ENCODE data around the gene TEX2.

Gene TEX2

GRCh38 chr17:64269687-64270649, 6.9 kb upstream of the TEX2 start:
- DNase-seq (ENCODE audit: low read depth in 2 of 2) = no peak

- DNase-seq (ENCODE audit: low read depth in 2 of 2) = no peak
These were observed 1.8 kb upstream of the TEX2 start for GRCh38 chr17:64264891-64265290.

DNA sequence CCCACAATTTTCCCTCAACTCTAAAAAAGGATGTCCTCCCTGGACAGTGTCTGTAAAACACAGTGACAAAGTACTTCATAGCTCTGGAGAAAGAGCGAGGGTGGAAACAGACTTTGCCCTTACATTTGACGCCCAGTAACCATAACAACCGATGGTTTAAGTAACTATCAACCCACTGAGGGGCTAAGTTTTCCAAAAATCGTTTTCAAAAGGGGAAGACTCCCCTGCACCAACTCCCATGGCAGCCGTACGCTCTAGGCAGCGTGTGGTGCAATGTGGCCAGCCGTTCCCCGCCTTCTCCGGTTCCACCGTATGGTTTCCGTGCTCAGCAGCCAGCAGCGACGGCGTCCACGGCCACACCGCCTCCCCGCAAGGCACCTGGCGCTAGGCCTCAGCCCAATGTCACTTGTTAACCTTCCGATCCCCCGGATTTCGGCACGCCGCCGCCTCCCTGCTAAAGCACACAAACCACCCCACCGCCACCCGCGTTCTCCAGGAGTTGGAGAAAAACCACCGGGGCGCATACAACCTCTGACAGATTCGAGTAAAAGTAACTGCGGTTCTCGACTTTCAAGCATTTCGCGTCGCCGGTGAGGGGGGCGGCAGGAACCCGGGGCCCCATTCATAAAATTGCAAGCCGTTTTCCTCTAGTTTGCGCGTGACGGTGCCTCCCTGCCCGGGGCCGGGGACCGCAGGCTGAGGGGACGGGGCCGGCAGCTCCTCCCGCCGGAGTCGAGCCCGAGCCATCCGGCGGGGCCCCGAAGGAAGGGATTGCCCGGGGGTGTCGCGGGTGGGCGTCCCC, 661 bp downstream of the TEX2 start:
- DNase-seq (ENCODE audit: low read depth in 2 of 2) = peak; percentile 38 to 44

DNA sequence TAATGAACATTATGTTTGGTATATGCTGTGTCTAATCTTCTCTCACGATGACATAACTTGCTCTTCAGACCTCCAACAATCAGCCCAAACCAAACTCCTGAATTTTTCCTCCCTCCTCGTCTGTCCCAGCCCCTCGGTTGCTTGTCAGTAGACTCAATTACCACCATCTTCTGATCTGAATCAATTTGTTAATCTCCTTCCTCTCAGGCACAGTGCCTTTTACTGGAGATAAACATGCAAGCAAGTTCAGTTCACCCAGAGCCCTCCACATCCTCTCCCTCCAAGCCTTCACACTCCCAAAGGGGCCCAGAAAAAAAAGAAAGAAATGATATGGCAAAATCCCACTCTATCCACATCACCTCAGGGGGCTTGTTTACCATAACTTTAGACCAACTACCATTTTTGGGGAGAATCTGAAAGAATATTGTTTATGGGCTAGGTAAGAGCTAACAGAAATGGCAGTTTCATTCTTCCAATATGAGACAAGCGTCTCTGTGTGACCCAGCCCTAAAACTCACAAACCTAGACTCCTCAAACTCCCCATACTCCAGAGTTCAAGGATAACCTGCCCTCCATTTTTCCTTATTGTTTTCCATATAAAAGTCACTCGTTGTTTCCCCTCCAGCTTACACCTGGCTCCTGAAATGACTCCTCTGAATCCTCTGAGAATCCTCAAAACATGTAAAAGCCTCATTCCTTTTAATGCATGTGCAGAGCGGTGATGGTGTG, 1.5 kb downstream of the TEX2 start:
- DNase-seq (ENCODE audit: low read depth in 2 of 2) = no peak

- no peak for DNase-seq (ENCODE audit: low read depth in 2 of 2)
These were observed 2.2 kb downstream of the TEX2 start for GRCh38 chr17:64260886-64261285.

GRCh38 chr17:64259922-64260321, 3.1 kb downstream of the TEX2 start:
- no peak for DNase-seq (ENCODE audit: low read depth in 2 of 2)

- DNase-seq (ENCODE audit: low read depth in 2 of 2) = no peak
These were observed 3.6 kb downstream of the TEX2 start for GRCh38 chr17:64259426-64259825.

- DNase-seq (ENCODE audit: low read depth in 2 of 2) = no peak
These were observed 5.9 kb downstream of the TEX2 start for GRCh38 chr17:64256913-64257807.

- no peak for DNase-seq (ENCODE audit: low read depth in 2 of 2)
These were observed 7.3 kb downstream of the TEX2 start for GRCh38 chr17:64255764-64256163.

GRCh38 chr17:64254755-64255154, 8.3 kb downstream of the TEX2 start:
- DNase-seq (ENCODE audit: low read depth in 2 of 2) = no peak

DNA sequence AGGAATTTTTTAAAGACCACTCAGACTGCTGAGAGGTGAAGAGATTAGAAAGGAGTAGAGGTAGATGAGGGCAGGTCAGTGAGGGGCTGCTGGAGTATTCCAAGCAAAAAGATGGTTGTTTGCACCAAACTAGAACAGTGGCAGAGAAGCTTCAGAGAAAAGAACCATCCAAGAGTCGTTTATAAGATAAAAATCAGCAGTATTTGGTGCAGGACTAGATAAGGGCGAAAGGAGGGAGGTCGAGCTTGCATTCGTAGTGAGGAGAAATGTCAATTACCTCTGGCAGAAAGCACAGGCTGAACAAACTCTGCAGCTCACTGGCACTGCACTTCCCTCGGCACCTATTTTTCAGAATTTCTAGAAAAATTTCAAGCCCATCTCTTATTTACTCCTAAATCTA, 9.6 kb downstream of the TEX2 start:
- DNase-seq (ENCODE audit: low read depth in 2 of 2) = no peak

DNA sequence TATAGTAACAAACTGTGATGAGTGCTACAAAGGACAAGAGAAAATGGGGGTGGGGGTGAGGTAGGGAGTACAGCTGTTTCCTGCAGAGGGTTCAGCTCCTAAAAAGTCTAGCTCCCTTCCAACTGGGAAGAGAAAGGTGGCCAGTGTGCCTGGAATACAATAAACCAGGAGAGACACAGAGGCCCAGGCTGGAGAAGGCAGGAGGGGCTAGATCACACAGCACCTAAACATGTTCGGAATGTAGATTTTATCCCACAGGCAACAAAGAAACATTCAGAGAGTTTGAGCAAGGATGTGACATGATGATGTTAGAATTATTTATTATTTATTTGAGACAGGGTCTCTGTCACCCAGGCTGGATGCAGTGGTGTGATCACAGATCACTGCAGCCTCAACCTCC, 10.2 kb downstream of the TEX2 start:
- no peak for DNase-seq (ENCODE audit: low read depth in 2 of 2)

DNA sequence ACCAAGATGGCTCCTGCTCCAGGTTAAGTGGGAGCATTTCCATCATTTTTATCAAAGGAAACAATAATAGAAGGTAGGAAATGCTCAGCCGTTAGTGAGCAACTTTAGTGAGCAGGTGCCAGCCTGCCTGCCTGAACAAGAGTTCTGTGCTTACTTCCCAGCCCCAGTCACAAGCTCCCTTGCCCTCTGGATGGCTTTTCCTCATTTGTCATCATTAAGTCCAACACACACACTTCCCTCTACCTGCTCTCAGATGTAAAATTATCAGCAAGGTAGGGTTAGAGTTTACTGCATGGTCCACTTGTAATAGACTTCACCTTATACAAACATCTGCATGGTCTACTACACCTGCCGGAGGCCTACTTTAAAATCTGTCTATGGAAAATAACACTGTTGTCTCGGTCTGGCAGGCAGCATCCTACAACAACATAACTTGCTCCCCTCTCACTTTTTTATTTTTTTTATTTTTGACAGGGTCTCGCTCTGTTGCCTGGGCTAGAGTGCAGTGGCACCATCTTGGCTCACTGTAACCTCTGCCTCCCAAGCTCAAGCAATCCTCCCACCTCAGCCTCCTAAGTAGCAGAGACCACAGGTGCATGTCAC, 12.7 kb downstream of the TEX2 start:
- no peak for DNase-seq (ENCODE audit: low read depth in 2 of 2)

DNA sequence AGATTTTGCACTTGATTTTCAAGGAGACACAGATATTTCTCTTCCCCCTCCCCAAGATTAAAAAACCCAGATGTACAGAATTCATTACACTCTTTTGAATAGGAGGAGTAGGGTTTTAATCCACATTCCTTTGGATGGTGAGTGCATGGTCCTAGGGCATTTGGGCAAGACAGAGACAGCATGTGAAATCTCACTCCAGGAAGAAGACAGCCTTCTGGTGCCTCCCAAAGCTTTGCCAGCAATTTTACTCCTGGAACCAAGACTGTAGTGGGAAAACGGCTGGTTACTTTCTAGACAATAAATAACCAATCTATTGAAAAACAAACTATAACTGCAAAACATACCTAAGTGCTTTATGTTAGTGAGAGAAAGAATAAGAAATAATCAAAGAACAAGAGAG, 15.2 kb downstream of the TEX2 start:
- DNase-seq (ENCODE audit: low read depth in 2 of 2) = no peak

- no peak for DNase-seq (ENCODE audit: low read depth in 2 of 2)
These were observed 17.6 kb downstream of the TEX2 start for GRCh38 chr17:64245218-64246145.

GRCh38 chr17:64244165-64244564, 18.9 kb downstream of the TEX2 start:
- no peak for DNase-seq (ENCODE audit: low read depth in 2 of 2)

DNA sequence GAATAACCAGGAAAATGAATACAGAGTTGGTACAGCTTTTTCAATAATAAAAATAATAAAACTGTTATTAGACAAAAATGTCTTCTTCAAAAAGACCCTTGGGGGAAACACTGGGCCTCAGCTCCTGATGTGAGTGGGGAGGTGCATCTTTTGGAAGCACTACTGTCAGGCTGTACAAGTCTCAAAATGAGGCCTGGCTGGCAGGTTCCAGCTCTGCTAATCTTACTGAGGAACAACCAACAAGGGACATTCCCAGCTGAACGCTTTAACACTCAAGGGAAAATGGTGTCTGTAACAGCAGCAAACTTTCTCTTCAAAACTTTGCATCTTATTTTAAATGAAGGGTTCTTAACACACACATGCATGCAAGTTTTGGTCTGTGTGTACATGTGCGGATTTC, 19.7 kb downstream of the TEX2 start:
- DNase-seq (ENCODE audit: low read depth in 2 of 2) = no peak

GRCh38 chr17:64242633-64243032, 20.4 kb downstream of the TEX2 start:
- no peak for DNase-seq (ENCODE audit: low read depth in 2 of 2)

DNA sequence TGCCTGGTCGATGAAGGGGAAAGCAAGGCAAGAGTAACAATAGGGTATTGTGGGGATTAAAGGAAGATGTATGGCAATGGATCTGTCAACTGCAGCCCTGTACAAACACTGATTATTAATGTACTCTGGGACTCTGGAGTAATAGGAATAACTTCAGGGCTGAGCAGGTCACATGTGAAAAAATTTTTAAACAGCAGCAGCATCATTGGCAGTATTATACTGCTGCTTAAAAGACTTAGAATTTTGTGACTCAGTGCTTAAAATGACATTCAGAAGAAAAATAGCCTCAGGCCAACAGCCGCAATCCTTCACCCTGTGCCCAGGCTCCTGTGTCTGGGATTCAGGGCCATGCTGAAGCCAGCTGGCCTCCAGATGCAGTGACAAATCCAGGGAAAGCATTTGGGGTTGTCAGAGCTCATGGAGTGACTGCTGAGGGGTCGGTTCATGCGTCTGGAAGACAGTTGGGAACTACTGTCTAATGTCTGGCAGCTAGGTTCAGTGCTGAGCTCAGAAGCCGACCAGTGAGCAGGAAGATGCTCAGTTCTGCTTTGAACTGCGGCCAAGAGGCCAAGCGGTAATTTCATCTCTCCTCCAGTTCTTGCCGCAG, 22.2 kb downstream of the TEX2 start:
- DNase-seq (ENCODE audit: low read depth in 2 of 2) = no peak
